ENCODE measurements around the gene CADM2. TPM values are rescaled to one million over a fixed set of nuclear protein-coding genes. Genes with fewer than 3 reads are reported as not detected.
"Not testable (repeated sequence)": the region's sequence is repeated elsewhere in the genome, so short reads cannot be mapped to it uniquely, and the experiment has no call there.

CADM2 gene
- total RNA-seq, 1 donor from 2014 or later = 6.8 TPM

GRCh38 chr3:85142626-85143025 is 183.8 kb downstream of the CADM2 start:
- TF ChIP-seq EZH2phosphoT487 (IDR thresholded peaks at IDR 0.05) (no peak), CTCF (IDR thresholded peaks at IDR 0.05) (no peak), EZH2 (IDR thresholded peaks at IDR 0.05) (no peak)
- DNase-seq (ENCODE audit: low spot score) = no peak
- Histone ChIP-seq H3K4me3 (no peak overlapping the region), H3K9ac (no peak overlapping the region), H3K9me3 (ENCODE audit: low read depth) (no peaks in the 10 kb centered on the region), H3F3A (ENCODE audit: low read depth) (no peaks in the 10 kb centered on the region), H2AFZ (replicated peaks) (no peak overlapping the region), H3K4me1 (no peaks in the 10 kb centered on the region), H3K27ac (no peak overlapping the region), H3K4me2 (no peak overlapping the region), H4K20me1 (ENCODE audit: low read depth) (no peaks in the 10 kb centered on the region), H3K36me3 (no peaks in the 10 kb centered on the region), H3K79me2 (ENCODE audit: low read depth) (no peaks in the 10 kb centered on the region), H3K27me3 (no peaks in the 10 kb centered on the region)
- H3K4me1 Mint-ChIP-seq = no peaks in the 10 kb centered on the region
- H3K36me3 Mint-ChIP-seq = no peaks in the 10 kb centered on the region
- H3K27me3 Mint-ChIP-seq (ENCODE audit: insufficient read depth, low read depth) = no peaks in the 10 kb centered on the region
- H3K9me3 Mint-ChIP-seq = no peaks in the 10 kb centered on the region
- H3K4me3 Mint-ChIP-seq = no peak overlapping the region
- H3K27ac Mint-ChIP-seq = no peak overlapping the region

- no peak overlapping the region for H3K4me3 Mint-ChIP-seq
- H2AFZ ChIP-seq (replicated peaks) = no peak overlapping the region
- H3K9me3 ChIP-seq (ENCODE audit: low read depth) = no peaks in the 10 kb centered on the region
- DNase-seq (ENCODE audit: low spot score) = no peak
- H3K4me1 Mint-ChIP-seq = no peaks in the 10 kb centered on the region
- no peak overlapping the region for H3K9ac ChIP-seq
- no peak overlapping the region for H3K27ac ChIP-seq
- H4K20me1 ChIP-seq (ENCODE audit: low read depth) = no peaks in the 10 kb centered on the region
- H3K79me2 ChIP-seq (ENCODE audit: low read depth) = no peaks in the 10 kb centered on the region
- H3K27me3 Mint-ChIP-seq (ENCODE audit: insufficient read depth, low read depth) = peaks cover 2% of the 10 kb centered on the region
- H3K9me3 Mint-ChIP-seq = peaks cover 8% of the 10 kb centered on the region
- H3K4me3 ChIP-seq = no peak overlapping the region
- H3K36me3 Mint-ChIP-seq = no peaks in the 10 kb centered on the region
- no peaks in the 10 kb centered on the region for H3K36me3 ChIP-seq
- no peaks in the 10 kb centered on the region for H3F3A ChIP-seq (ENCODE audit: low read depth)
- no peak overlapping the region for H3K4me2 ChIP-seq
- H3K4me1 ChIP-seq = no peaks in the 10 kb centered on the region
- TF ChIP-seq EZH2 (IDR thresholded peaks at IDR 0.05) (no peak), EZH2phosphoT487 (IDR thresholded peaks at IDR 0.05) (no peak)
- no peaks in the 10 kb centered on the region for H3K27me3 ChIP-seq
- no peak overlapping the region for H3K27ac Mint-ChIP-seq
These were observed 189.2 kb downstream of the CADM2 start for GRCh38 chr3:85148036-85148435.

GRCh38 chr3:85151555-85151954 is 192.8 kb downstream of the CADM2 start:
- Histone ChIP-seq H2AFZ (replicated peaks) (no peak overlapping the region), H3F3A (ENCODE audit: low read depth) (no peaks in the 10 kb centered on the region), H3K27ac (no peak overlapping the region), H3K9ac (no peak overlapping the region), H3K9me3 (ENCODE audit: low read depth) (no peaks in the 10 kb centered on the region), H3K4me3 (no peak overlapping the region), H3K79me2 (ENCODE audit: low read depth) (no peaks in the 10 kb centered on the region), H3K4me1 (no peaks in the 10 kb centered on the region), H3K36me3 (no peaks in the 10 kb centered on the region), H3K4me2 (no peak overlapping the region), H3K27me3 (no peaks in the 10 kb centered on the region), H4K20me1 (ENCODE audit: low read depth) (no peaks in the 10 kb centered on the region)
- Mint-ChIP-seq H3K4me1 (no peaks in the 10 kb centered on the region), H3K4me3 (no peak overlapping the region), H3K9me3 (peaks cover 12% of the 10 kb centered on the region), H3K36me3 (no peaks in the 10 kb centered on the region), H3K27me3 (ENCODE audit: insufficient read depth, low read depth) (peaks cover 2% of the 10 kb centered on the region), H3K27ac (no peak overlapping the region)
- DNase-seq (ENCODE audit: low spot score) = no peak
- no peak for TF ChIP-seq EZH2phosphoT487 (IDR thresholded peaks at IDR 0.05)
- TF ChIP-seq CTCF (IDR thresholded peaks at IDR 0.05) = no peak
- no peak for TF ChIP-seq EZH2 (IDR thresholded peaks at IDR 0.05)

- H3K9me3 ChIP-seq (ENCODE audit: low read depth); H3K27ac ChIP-seq; H3K27me3 ChIP-seq; H3K27ac Mint-ChIP-seq; H3K9ac ChIP-seq; H3K4me3 Mint-ChIP-seq; DNase-seq (ENCODE audit: low spot score); H3F3A ChIP-seq (ENCODE audit: low read depth); H3K4me1 Mint-ChIP-seq; H3K27me3 Mint-ChIP-seq (ENCODE audit: insufficient read depth, low read depth); H3K36me3 ChIP-seq; H2AFZ ChIP-seq (replicated peaks); H3K4me3 ChIP-seq; H3K36me3 Mint-ChIP-seq; H3K4me1 ChIP-seq; H3K4me2 ChIP-seq; H3K79me2 ChIP-seq (ENCODE audit: low read depth); H4K20me1 ChIP-seq (ENCODE audit: low read depth): not testable (repeated sequence)
- peaks cover 12% of the 10 kb centered on the region for H3K9me3 Mint-ChIP-seq
These were observed 194.5 kb downstream of the CADM2 start for GRCh38 chr3:85153279-85153678.

All from neural progenitor cell (in vitro differentiated cells).